GM23248 (cell line): ENCODE measurements around the gene IL31.

ENCODE experiments used
- EZH2 ChIP-seq: fragments of 200-600 bp; sonication (generic); IDR thresholded peaks from 2 replicates; pipeline ENCODE4 v1.6.1; 2018; ENCODE audit warnings: antibody characterized with exemption, mild to moderate bottlenecking; ENCODE audit not compliant: insufficient read depth, poor library complexity, severe bottlenecking
- EZH2phosphoT487 ChIP-seq: fragments of 200-600 bp; sonication (generic); IDR thresholded peaks from 2 replicates; pipeline ENCODE4 v1.6.1; 2018; ENCODE audit warnings: antibody characterized with exemption, moderate library complexity, mild to moderate bottlenecking, low read depth; ENCODE audit not compliant: insufficient read depth

GRCh38 chr12:122194804-122195203, 20.8 kb upstream of the IL31 start:
- TF ChIP-seq EZH2: no peak
- TF ChIP-seq EZH2phosphoT487: no peak
